GM19043 (cell line): ENCODE measurements around the gene ATP2A1.

Experiments used
- ATAC-seq: cut with Tn5 transposase; IDR thresholded peaks from one replicate; pipeline ENCODE4 v1.9.1; 2021; ENCODE audit warnings: low read depth; ENCODE audit not compliant: unreplicated experiment

The ATP2A1 gene

GRCh38 chr16:28878083-28878926, at the start of gene ATP2A1:
Gene ATP2A1 (plus strand): TSS chr16:28878488. CDS start chr16:28878672, 184 bp downstream.
- ATAC-seq: no peak

GRCh38 chr16:28829747-28830146, 48.5 kb upstream of the ATP2A1 start:
- ATAC-seq: no peak

- ATAC-seq: no peak
Measured at GRCh38 chr16:28830531-28830930, 47.8 kb upstream of the ATP2A1 start.

DNA sequence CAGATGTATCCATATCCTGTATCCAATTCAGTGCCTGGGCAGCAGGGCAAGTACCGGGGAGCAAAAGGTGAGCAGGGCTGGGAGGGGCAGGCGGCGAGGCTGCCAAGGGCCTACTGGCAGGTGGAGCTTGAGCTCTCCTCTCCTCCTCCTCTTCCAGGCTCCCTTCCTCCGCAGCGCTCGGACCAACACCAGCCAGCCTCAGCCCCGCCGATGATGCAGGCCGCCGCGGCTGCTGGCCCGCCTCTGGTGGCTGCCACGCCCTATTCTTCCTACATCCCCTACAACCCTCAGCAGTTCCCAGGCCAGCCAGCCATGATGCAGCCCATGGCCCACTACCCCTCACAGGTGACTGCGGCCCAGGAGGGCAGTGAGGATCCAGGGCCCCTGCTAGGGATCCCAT, 43.9 kb upstream of the ATP2A1 start:
- ATAC-seq: no peak

DNA sequence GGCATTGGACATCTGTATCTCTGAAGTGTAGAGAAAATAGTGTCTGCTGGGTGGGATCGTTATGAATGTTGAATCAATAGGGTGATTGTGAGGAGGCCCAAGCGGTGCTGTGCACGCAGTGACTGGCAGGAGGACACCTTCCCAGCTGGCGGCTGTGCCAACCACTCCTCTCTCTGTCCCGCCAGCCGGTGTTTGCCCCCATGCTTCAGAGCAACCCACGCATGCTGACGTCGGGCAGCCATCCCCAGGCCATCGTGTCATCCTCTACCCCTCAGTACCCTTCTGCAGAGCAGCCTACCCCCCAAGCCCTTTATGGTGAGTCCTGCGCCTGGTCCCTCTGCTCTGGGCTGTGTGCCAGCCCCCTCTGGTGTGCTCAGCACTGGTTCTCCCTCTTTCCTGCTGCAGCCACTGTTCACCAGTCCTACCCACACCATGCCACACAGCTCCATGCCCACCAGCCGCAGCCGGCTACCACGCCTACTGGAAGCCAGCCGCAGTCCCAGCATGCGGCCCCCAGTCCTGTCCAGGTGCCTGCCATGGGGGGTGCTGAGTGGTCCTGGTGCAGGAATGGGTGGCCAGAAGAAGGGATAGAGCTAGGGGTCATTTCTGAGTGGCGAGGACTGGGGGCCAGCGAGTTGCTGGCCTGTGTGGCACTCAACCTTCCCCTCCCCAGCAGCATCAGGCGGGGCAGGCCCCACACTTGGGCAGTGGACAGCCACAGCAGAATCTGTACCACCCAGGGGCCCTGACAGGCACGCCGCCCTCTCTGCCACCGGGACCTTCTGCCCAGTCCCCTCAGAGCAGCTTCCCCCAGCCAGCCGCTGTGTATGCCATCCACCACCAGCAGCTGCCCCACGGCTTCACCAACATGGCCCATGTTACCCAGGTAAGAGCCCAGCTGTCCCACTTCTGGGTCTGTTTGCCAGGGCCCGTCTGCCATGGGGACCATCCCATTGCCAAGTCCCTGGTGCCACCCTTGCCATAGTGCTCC, 43.1 kb upstream of the ATP2A1 start:
- no peak for ATAC-seq

GRCh38 chr16:28835864-28836760, 42.2 kb upstream of the ATP2A1 start:
- no peak for ATAC-seq

GRCh38 chr16:28836761-28837064, 41.6 kb upstream of the ATP2A1 start:
- no peak for ATAC-seq

DNA sequence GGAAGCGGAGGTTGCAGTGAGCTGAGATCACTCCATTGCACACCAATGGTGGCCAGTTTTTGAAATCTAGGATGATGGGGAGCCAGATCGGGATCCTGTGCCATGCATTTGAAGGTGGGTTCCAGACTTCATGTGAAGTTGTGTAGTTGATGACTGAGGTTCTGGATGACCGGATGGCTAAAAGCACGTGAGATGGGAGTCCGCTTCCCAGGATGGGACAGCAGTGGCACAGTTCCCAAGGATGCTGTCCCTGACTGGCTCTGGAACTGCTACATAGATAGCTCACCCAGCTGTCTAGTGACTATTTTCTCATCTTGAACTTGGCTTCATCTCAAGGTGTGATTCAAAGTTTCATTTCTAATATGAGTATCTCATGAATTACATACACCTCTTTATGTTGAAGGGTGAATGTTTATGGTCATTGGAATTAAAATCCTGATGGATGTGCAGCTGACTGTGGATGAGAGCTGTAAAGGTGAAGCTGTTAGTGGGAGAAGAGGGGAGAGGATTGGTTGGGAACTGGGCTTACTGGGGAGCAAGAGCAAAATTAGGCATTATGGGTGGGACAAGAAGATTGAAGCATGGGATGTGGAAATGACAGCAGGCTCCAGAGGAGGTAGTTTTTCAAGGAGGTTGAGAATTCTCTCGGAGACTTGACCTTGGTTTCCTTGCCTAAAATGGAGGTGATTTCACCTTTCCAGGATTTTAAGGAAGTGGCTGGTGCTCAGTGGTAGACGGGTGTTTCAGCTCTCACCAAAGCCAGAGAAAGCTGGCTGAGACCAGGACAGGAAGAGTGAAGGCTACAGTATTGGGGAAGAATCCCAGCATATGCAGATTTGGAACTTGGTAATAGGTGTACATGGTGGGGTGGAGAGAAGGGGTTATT, 40.4 kb upstream of the ATP2A1 start:
- no peak for ATAC-seq

DNA sequence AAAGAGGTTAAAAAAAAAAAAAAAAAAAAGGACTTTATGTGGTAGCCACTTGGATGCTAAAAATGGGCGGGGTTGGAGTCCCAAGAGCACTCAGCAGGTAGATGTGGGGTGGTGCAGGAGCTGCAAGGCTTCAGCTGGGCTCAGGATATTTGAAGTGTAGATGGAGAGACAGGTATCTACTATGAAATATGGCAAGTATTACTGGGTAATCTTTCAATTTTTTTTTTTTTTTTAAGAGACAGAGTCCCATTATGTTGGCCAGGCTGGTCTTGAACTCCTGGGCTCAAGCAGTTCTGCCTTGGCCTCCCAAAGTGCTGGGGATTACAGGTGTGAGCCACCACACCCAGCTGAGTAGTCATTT, 39.8 kb upstream of the ATP2A1 start:
- ATAC-seq: no peak

GRCh38 chr16:28839004-28839639, 39.2 kb upstream of the ATP2A1 start:
- ATAC-seq: no peak

GRCh38 chr16:28839899-28840298, 38.4 kb upstream of the ATP2A1 start:
- no peak for ATAC-seq

DNA sequence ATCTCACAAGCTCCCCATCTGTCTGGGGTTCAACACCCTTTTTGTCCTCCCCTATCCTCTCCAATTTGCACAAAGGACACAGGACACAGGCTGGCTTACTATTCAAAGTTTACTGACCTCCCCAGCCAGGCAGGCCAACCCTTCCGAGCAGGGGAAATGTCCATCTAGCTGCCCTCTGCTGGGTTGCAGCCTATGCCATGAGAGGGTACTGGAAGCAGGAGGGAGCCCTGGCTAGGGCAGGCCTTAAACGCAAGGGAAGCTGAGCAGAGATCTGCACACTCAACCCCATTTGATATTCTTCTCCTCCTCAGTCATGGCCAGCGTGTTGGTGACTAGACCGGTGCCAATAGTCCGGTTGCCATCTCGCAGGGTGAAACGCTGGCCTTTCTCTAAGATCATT, 35.6 kb upstream of the ATP2A1 start:
- no peak for ATAC-seq

DNA sequence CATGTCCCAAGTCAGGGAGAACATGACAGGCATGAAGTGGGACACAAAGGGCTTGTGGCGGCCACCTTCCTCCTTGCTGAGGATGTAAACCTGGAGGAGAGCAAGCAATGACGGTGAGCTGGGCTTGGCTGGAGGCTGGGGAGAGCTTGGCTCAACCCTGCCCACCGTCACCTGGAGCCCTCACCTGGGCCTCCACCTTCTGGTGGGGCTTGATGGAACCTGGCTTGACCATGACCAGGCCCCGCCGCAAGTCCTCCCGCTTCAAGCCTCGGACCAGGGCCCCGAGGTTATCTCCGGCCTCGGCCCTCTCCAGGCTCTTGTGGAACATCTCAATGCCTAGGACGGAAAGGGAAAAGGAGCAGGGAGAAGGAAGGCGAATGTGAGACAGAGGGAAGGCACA, 34.5 kb upstream of the ATP2A1 start:
- ATAC-seq: no peak

DNA sequence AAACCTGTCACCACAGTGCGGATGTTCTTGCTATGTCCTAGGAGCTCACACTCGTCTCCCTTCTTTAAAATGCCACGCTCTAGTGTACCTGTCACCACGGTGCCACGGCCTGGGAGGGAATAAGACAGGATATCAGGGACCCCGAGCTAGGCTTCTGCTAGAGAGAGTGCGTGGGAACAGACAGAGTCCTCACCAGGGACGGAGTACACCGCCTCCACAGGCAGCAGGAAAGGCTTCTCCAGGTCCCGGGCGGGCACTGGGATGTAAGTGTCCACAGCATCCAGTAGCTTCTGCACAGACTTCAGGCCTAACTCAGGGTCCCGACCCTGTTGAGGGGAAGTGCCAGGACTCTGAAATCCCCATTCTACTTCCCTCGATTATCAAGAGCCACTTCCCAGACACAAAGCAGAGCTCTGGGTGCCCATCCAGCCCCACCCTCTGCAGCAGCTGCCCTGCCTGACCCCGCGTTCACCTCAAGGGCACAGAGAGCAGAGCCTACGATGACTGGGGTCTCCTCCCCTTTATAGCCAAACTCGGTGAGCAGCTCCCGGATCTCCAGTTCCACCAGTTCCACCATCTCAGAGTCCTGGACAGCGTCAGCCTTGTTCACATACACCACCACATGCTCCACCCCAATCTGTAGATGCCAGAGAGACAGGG, 33.9 kb upstream of the ATP2A1 start:
- no peak for ATAC-seq

GRCh38 chr16:28845293-28845692, 33.0 kb upstream of the ATP2A1 start:
- ATAC-seq: no peak

DNA sequence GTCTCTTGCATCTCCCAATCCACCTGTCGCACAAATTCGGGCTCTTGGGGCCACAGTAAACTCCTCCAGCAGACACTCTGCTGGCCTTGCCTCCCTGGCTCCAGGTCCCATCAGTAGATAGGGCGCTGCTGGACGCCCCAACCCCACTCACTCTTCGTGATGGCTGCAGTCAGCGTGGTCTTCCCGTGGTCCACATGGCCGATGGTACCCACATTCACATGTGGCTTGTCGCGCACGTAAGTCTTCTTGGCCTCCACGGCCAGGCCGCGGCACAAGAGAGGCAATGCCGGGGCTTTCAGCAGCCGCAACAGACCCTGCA, 32.6 kb upstream of the ATP2A1 start:
- no peak for ATAC-seq

- ATAC-seq: peak; percentile 92
Measured at GRCh38 chr16:28846080-28846932, 32.0 kb upstream of the ATP2A1 start, which contains the start of gene TUFM. Gene TUFM (minus strand): TSS chr16:28846348. CDS start chr16:28846269, 79 bp downstream.

GRCh38 chr16:28846933-28847273, 31.4 kb upstream of the ATP2A1 start:
- no peak for ATAC-seq
